MM.1S (cell line): ENCODE measurements around the gene CCDC27.

Experiments used
- DNase-seq: peaks from one replicate; pipeline ENCODE4 v3.0.0-alpha.2; 2015
- H2AFZ ChIP-seq: fragments of 300-600 bp; sonication (generic); 2 replicates; pipeline ENCODE4 v1.6.0; 2016; ENCODE audit warnings: antibody characterized with exemption, low read length
- H3F3A ChIP-seq: fragments of 300-600 bp; sonication (generic); 2 replicates; pipeline ENCODE4 v1.6.1; 2016; ENCODE audit warnings: mild to moderate bottlenecking, antibody characterized with exemption, low read length, moderate library complexity, mixed read lengths; ENCODE audit not compliant: insufficient read depth
- H3K27ac ChIP-seq: fragments of 300-600 bp; sonication (generic); 2 replicates; pipeline ENCODE4 v1.5.1; 2016; ENCODE audit warnings: mild to moderate bottlenecking, low read length
- H3K27me3 ChIP-seq: fragments of 300-600 bp; sonication (generic); replicated peaks from 2 replicates; pipeline ENCODE4 v1.6.0; 2016; ENCODE audit warnings: low read length; ENCODE audit not compliant: insufficient read depth
- H3K36me3 ChIP-seq: fragments of 300-600 bp; sonication (generic); replicated peaks from 2 replicates; pipeline ENCODE4 v1.6.1; 2016; ENCODE audit warnings: mild to moderate bottlenecking, low read length, mixed read lengths; ENCODE audit not compliant: insufficient read depth
- H3K4me1 ChIP-seq: fragments of 300-600 bp; sonication (generic); 2 replicates; pipeline ENCODE4 v1.6.1; 2016; ENCODE audit warnings: low read length, mixed read lengths
- H3K4me2 ChIP-seq: fragments of 300-600 bp; sonication (generic); 2 replicates; pipeline ENCODE4 v1.6.0; 2016; ENCODE audit warnings: low read depth, low read length
- H3K4me3 ChIP-seq: fragments of 300-600 bp; sonication (generic); 2 replicates; pipeline ENCODE4 v1.5.1; 2016; ENCODE audit warnings: low read length, mixed read lengths
- H3K79me2 ChIP-seq: fragments of 300-600 bp; sonication (generic); 2 replicates; pipeline ENCODE4 v1.6.1; 2016; ENCODE audit warnings: mixed run types, low read length, mixed read lengths
- H3K9ac ChIP-seq: fragments of 300-600 bp; sonication (generic); 2 replicates; pipeline ENCODE4 v1.6.1; 2016; ENCODE audit warnings: low read length, mixed read lengths
- H3K9me2 ChIP-seq: fragments of 300-600 bp; sonication (generic); replicated peaks from 2 replicates; pipeline ENCODE4 v1.6.1; 2016; ENCODE audit warnings: mild to moderate bottlenecking, low read length, mixed read lengths; ENCODE audit not compliant: insufficient read depth
- H3K9me3 ChIP-seq: fragments of 300-600 bp; sonication (generic); replicated peaks from 2 replicates; pipeline ENCODE4 v1.6.1; 2016; ENCODE audit warnings: mild to moderate bottlenecking, low read length, mixed read lengths; ENCODE audit not compliant: insufficient read depth
- H4K20me1 ChIP-seq: fragments of 300-600 bp; sonication (generic); 2 replicates; pipeline ENCODE4 v1.6.1; 2016; ENCODE audit warnings: mild to moderate bottlenecking, low read length, moderate library complexity, mixed read lengths; ENCODE audit not compliant: insufficient read depth
- EZH2 ChIP-seq: fragments of 300-600 bp; sonication (generic); optimal IDR thresholded peaks from 2 replicates; pipeline ENCODE3; 2017; ENCODE audit warnings: low read depth, mild to moderate bottlenecking, antibody characterized with exemption, low read length, mixed read lengths
- EZH2phosphoT487 ChIP-seq: fragments of 300-600 bp; sonication (generic); IDR thresholded peaks from 2 replicates; pipeline ENCODE4 v1.6.1; 2018; ENCODE audit warnings: antibody characterized with exemption, low read length
- TF ChIP-seq, protein P1 (sequence below): fragments of 300-600 bp; sonication (generic); IDR thresholded peaks from 2 replicates; pipeline ENCODE4 v1.5.1; 2016; ENCODE audit warnings: antibody characterized with exemption, low read length, mixed read lengths

CCDC27 gene

DNA sequence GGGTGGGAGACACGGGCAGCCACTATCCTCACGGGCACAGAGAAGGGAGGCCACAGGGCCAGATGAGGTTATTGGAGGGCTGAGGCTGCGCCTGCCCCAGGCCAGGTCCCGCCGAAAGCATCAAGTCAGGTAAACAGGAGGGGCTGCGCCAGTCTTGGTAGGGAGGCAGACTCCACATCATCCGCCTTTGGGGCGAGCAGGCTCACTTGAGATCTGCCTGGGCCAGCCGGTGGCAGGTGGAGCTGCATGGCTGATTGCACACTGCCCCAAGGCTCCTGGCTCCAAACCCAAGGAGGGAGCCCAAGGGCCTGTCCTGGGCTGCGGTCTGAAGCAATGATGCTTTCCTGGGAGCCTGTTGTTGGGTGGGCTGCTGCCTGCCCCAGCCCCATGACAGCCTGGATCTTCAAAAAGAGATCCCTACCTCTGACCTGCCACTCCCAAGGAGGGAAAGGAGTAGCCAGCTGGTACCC, 24.9 kb downstream of the CCDC27 start:
- TF ChIP-seq EZH2 (no peak), EZH2phosphoT487 (no peak)
- TF ChIP-seq, protein P1, sequence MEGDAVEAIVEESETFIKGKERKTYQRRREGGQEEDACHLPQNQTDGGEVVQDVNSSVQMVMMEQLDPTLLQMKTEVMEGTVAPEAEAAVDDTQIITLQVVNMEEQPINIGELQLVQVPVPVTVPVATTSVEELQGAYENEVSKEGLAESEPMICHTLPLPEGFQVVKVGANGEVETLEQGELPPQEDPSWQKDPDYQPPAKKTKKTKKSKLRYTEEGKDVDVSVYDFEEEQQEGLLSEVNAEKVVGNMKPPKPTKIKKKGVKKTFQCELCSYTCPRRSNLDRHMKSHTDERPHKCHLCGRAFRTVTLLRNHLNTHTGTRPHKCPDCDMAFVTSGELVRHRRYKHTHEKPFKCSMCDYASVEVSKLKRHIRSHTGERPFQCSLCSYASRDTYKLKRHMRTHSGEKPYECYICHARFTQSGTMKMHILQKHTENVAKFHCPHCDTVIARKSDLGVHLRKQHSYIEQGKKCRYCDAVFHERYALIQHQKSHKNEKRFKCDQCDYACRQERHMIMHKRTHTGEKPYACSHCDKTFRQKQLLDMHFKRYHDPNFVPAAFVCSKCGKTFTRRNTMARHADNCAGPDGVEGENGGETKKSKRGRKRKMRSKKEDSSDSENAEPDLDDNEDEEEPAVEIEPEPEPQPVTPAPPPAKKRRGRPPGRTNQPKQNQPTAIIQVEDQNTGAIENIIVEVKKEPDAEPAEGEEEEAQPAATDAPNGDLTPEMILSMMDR, result no peak
- no peak overlapping the region for H3K4me2 ChIP-seq
- H3K36me3 ChIP-seq, result 0 out of 2 replicates have a peak, but pooled peaks cover 6% of the 10 kb centered on the region
- H3K79me2 ChIP-seq, result no peaks in the 10 kb centered on the region
- no peak for DNase-seq
- H2AFZ ChIP-seq, result no peak overlapping the region
- H3K4me3 ChIP-seq, result no peak overlapping the region
- H3K9ac ChIP-seq, result no peak overlapping the region
- H3K9me3 ChIP-seq, result no peaks in the 10 kb centered on the region
- H3F3A ChIP-seq, result no peaks in the 10 kb centered on the region
- H3K4me1 ChIP-seq, result peaks cover 13% of the 10 kb centered on the region
- H3K9me2 ChIP-seq, result no peaks in the 10 kb centered on the region
- H4K20me1 ChIP-seq, result no peaks in the 10 kb centered on the region
- H3K27ac ChIP-seq, result no peak overlapping the region
- no peaks in the 10 kb centered on the region for H3K27me3 ChIP-seq

DNA sequence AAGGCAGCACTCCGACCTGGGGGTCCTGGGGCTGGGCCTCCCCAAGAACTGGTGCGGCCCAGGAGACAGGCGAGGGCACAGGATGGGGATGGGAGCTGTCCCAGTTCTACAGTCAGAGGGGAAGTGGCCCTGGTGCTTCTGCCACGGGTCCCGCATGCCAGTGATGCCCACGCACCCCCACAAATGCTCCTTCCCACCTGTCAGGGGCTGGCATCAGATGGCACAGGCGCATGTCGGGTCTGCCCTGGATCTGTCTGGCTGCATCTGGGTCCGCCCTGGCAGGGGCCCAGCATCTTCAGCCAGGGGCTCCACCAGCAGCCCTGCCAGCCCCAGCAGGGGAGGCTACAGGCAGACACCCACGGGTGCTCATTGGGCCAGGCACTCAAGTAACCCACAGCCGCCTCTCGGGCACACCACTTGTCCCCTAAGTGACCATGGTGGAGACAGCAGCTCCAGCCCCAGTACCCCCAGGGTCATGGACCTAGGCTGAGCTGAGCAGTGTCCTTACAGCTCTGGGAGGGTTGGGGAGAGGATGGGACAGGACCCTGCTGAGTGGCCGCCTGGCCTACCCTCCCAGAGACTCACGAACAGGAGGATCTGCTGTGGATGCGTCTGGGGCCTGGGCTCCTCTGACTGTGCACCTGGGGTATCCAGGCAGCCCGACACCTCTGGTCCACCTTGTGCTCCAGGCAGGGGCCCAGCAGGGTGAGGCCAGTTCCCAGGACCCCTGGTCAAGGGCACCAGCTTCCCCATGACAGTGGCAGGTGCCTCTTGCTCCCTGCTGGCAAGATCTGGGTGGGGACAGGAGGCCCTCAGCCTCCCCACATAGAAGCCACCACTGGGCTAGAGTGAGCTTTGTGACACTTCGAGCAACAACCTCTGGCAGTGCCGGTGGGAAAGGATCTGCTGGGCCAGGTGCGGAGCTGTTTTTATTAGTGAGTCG, 25.7 kb downstream of the CCDC27 start:
- TF ChIP-seq EZH2, result no peak
- TF ChIP-seq EZH2phosphoT487, result no peak
- TF ChIP-seq, protein P1, result no peak
- Histone ChIP-seq H3K79me2 (no peaks in the 10 kb centered on the region), H3K4me3 (no peak overlapping the region), H4K20me1 (no peaks in the 10 kb centered on the region), H3K27ac (no peak overlapping the region), H3K27me3 (no peaks in the 10 kb centered on the region), H2AFZ (no peak overlapping the region), H3K9me3 (no peaks in the 10 kb centered on the region), H3K4me1 (peaks cover 13% of the 10 kb centered on the region), H3K36me3 (0 out of 2 replicates have a peak, but pooled peaks cover 6% of the 10 kb centered on the region), H3K9me2 (no peaks in the 10 kb centered on the region), H3K9ac (no peak overlapping the region), H3F3A (no peaks in the 10 kb centered on the region), H3K4me2 (no peak overlapping the region)
- no peak for DNase-seq

DNA sequence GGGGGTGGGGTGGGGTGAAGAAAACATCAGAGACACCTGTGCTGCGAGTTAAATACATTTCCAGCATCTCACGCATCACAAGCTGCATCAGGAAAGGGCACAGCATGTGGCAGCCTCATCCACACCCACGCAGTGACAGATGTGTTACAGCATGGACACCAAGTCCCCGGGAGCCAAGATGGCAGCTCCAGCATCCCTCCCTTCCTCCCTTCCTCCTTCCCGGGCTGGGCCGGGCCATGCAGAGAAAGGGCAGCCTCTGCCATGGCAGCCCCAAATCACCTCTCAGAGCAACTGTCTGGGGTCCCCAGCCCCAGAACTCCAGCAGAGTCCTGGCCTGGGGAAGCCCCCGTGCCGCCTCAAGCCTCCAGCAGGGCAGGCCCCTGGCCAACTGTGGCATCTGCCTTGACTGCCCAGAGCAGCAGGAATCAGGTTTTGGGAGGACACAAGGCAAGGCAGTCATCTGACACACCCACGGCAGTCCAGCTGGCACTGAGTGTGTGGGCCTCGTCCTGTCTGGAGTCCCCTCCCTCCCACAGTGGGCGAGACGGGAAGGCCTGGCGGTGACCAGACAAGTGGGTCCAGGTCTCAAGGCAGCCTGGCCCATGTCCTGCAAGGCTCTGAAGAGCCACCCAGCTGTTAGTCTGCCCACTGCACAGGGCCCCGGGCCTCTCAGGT, 26.5 kb downstream of the CCDC27 start:
- H3F3A ChIP-seq, result no peaks in the 10 kb centered on the region
- no peaks in the 10 kb centered on the region for H3K9me2 ChIP-seq
- H3K27me3 ChIP-seq, result no peaks in the 10 kb centered on the region
- H3K9ac ChIP-seq, result no peak overlapping the region
- H3K79me2 ChIP-seq, result no peaks in the 10 kb centered on the region
- H3K9me3 ChIP-seq, result no peaks in the 10 kb centered on the region
- no peak overlapping the region for H3K4me2 ChIP-seq
- H3K36me3 ChIP-seq, result 0 out of 2 replicates have a peak, but pooled peaks cover 6% of the 10 kb centered on the region
- H3K4me3 ChIP-seq, result no peak overlapping the region
- DNase-seq, result no peak
- no peaks in the 10 kb centered on the region for H4K20me1 ChIP-seq
- TF ChIP-seq EZH2phosphoT487, result no peak
- TF ChIP-seq, protein P1, result no peak
- TF ChIP-seq EZH2, result no peak
- peaks cover 13% of the 10 kb centered on the region for H3K4me1 ChIP-seq
- no peak overlapping the region for H2AFZ ChIP-seq
- no peak overlapping the region for H3K27ac ChIP-seq
